Fibroblast of mammary gland (primary cell): ENCODE data around the gene RABGAP1L.
A peak's percentile ranks its signal among the peaks of the same experiment; 100 is the strongest.
"Not testable (repeated sequence)": the region's sequence is repeated elsewhere in the genome, so short reads cannot be mapped to it uniquely, and the experiment has no call there.

Experiments used
- DNase-seq: peaks from one replicate; pipeline ENCODE4 v3.0.0-alpha.2; 2010; ENCODE audit warnings: low read depth
- H3K4me3 ChIP-seq: 2 replicates; pipeline ENCODE4 v1.5.1; 2011; ENCODE audit warnings: low read depth, mild to moderate bottlenecking, low read length, moderate library complexity; ENCODE audit not compliant: control insufficient read depth
- TF ChIP-seq, protein P1 (sequence below): conservative IDR thresholded peaks from 2 replicates; pipeline ENCODE4 v1.5.1; 2011; ENCODE audit warnings: low read depth, low read length, inconsistent platforms; ENCODE audit not compliant: control insufficient read depth, insufficient read depth

Gene RABGAP1L

DNA sequence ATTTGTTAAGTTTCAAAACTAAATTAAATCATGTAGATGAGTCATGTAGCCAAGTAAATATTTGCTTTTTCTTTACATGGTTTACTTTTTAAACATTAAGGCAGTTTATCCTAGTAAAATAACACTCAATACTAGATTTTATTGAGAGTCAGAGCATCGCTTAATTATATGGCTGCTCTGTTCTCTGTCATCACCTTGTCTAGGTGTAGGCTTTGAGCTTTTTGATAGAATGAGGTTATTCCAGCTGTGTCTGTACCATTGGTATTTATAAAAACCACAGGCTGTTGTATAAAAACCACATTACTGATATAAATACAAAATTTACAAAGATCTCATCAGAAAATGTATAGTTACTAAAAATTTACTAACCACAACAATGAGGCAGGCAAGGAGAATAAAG, 245.9 kb downstream of the RABGAP1L start:
- no peak overlapping the region for H3K4me3 ChIP-seq
- no peak for DNase-seq
- TF ChIP-seq, protein P1, sequence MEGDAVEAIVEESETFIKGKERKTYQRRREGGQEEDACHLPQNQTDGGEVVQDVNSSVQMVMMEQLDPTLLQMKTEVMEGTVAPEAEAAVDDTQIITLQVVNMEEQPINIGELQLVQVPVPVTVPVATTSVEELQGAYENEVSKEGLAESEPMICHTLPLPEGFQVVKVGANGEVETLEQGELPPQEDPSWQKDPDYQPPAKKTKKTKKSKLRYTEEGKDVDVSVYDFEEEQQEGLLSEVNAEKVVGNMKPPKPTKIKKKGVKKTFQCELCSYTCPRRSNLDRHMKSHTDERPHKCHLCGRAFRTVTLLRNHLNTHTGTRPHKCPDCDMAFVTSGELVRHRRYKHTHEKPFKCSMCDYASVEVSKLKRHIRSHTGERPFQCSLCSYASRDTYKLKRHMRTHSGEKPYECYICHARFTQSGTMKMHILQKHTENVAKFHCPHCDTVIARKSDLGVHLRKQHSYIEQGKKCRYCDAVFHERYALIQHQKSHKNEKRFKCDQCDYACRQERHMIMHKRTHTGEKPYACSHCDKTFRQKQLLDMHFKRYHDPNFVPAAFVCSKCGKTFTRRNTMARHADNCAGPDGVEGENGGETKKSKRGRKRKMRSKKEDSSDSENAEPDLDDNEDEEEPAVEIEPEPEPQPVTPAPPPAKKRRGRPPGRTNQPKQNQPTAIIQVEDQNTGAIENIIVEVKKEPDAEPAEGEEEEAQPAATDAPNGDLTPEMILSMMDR = no peak

DNA sequence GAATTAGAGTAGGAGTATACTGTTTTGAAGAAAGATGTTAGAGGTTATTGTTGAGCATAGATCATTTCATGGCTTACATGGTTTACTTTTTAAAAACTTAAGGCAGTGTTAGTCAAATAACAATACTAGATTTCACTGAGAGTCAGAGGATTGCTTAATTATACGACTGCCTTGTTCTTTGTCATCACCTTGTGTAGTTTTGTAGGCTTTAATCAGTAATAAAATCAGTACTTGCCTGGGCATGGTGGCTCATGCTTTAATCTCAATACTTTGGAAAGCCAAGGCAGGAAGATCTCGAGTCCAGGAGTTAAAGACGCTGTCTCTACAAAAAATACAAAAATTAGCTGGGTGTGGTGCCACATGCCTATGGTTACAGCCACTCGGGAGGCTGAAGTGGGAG, 247.1 kb downstream of the RABGAP1L start:
- DNase-seq = no peak
- H3K4me3 ChIP-seq = no peak overlapping the region
- TF ChIP-seq, protein P1 = no peak

- H3K4me3 ChIP-seq = no peak overlapping the region
- TF ChIP-seq, protein P1 = no peak
- DNase-seq = peak; percentile 30
Measured at GRCh38 chr1:174407665-174408064, 248.3 kb downstream of the RABGAP1L start.

DNA sequence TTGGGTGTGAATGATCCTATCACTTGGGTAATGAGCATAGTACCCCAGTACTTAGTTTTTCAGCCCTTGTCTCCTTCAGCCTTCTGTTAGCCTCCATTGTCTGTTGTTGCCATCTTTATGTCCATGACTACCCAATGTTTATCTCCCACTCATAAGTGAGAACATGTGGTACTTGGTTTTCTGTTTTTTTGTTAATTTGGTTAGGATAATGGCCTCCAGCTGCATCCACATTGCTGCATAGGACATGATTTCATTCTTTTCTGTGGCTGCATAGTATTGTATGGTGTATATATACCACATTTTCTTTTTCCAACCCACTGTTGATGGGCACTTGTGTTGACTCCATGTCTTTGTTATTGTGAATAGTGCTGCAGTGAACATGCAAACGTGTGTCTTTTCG, 248.8 kb downstream of the RABGAP1L start:
- DNase-seq = peak; percentile 31

GRCh38 chr1:174409801-174410200, 250.5 kb downstream of the RABGAP1L start:
- H3K4me3 ChIP-seq, DNase-seq: not testable (repeated sequence)

More for the DNA sequence above, 248.8 kb downstream of the RABGAP1L start:
- TF ChIP-seq, protein P1 = no peak
- no peak overlapping the region for H3K4me3 ChIP-seq

DNA sequence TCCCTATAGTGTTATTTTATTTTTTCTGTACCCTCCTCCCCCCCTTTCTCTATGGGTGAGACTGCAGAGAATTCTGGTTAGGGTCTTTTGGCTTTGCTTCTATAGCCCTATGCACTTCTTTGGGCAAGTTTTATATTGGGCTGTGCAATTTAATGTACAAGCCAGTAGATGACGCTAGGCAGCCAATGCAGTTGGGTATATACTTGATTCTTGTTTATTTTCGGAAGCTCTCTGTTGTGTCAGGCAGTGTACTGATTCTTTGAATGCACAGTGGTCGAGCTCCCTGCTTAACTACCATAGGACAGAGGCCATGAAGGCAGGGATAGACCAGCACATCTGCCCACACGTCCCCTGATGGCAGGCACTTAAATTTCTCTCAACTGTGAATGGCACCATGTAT, 254.3 kb downstream of the RABGAP1L start:
- TF ChIP-seq, protein P1 = peak; percentile 43
- H3K4me3 ChIP-seq = no peak overlapping the region
- peak; percentile 37 for DNase-seq

- H3K4me3 ChIP-seq = no peak overlapping the region
- TF ChIP-seq, protein P1 = no peak
- DNase-seq = no peak
Measured at GRCh38 chr1:174414203-174414602, 254.9 kb downstream of the RABGAP1L start.

- H3K4me3 ChIP-seq = no peak overlapping the region
- DNase-seq = no peak
- TF ChIP-seq, protein P1 = no peak
Measured at GRCh38 chr1:174415506-174415905, 256.2 kb downstream of the RABGAP1L start.
